Endothelial cell of umbilical vein (primary cell): ENCODE results near the gene PI3. TPM values are rescaled to one million over a fixed set of nuclear protein-coding genes. Genes with fewer than 3 reads are reported as not detected.

Source experiments
- BruUV-seq: library from RNA; stranded (reverse); fragments of 400-500 nt; replicated peaks from 2 replicates; lab custom pipeline; 2021; lab: Mats Ljungman, UMichigan
- CTCF ChIA-PET: fragments of 300-600, 350-600 bp; sonication (Branson Sonifier 250); formaldehyde crosslinking; loops from one replicate; lab custom pipeline; 2021; ENCODE audit warnings: antibody characterized with exemption, inconsistent platforms; lab: Charles Lee
- POLR2A ChIA-PET: fragments of 300-600, 350-600 bp; sonication (Branson Sonifier 250); formaldehyde crosslinking; loops from one replicate; lab custom pipeline; 2021; ENCODE audit warnings: antibody characterized with exemption, inconsistent platforms; lab: Charles Lee
- DNase-seq: peaks from one replicate; pipeline ENCODE4 v3.0.0-alpha.2; 2011; ENCODE audit warnings: low read depth, low spot score
- FAIRE-seq: peaks from 2 replicates; lab custom pipeline; 2011; peaks lifted over from hg19 to GRCh38; lab: Jason Lieb, UNC
- H2AFZ ChIP-seq: 2 replicates; pipeline ENCODE4 v1.6.0; 2012; ENCODE audit warnings: low read depth, low read length, control low read depth, inconsistent platforms
- H3K27ac ChIP-seq: 2 replicates; pipeline ENCODE4 v1.5.1; 2011; ENCODE audit warnings: low read depth, mild to moderate bottlenecking, control low read depth, low read length, moderate library complexity; ENCODE audit not compliant: insufficient read depth
- H3K27me3 ChIP-seq, 2 experiments: 2 replicates each; pipeline versions ENCODE4 v1.6.0 to v1.6.1; 2011; ENCODE audit warnings: low read length in 2 of 2, mixed read lengths in 1 of 2; ENCODE audit not compliant: control insufficient read depth in 2 of 2, insufficient read depth in 2 of 2
- H3K36me3 ChIP-seq, 2 experiments: 2 replicates in 1 of 2; 3 replicates in 1 of 2; pipeline ENCODE4 v1.5.1; 2011; ENCODE audit warnings: low read length in 2 of 2, mild to moderate bottlenecking in 1 of 2, moderate library complexity in 1 of 2; ENCODE audit not compliant: control insufficient read depth in 2 of 2, insufficient read depth in 2 of 2; ENCODE audit errors: extremely low read depth in 1 of 2
- H3K4me1 ChIP-seq: 3 replicates; pipeline ENCODE4 v1.5.1; 2011; ENCODE audit warnings: mild to moderate bottlenecking, low read length; ENCODE audit not compliant: control insufficient read depth, insufficient read depth; ENCODE audit errors: extremely low read depth
- H3K4me2 ChIP-seq: 2 replicates; pipeline ENCODE4 v1.6.1; 2011; ENCODE audit warnings: low read length, control low read depth, mixed read lengths; ENCODE audit not compliant: insufficient read depth
- H3K4me3 ChIP-seq, 3 experiments: fragments of 200-600 bp in 1 of 3; sonication (generic), shearing (Covaris generic) in 1 of 3; replicated peaks in 1 of 3; 2 replicates each; pipeline ENCODE4 v1.5.1; 2011 to 2016; ENCODE audit warnings: control low read depth in 3 of 3, low read length in 3 of 3, mild to moderate bottlenecking in 2 of 3, inconsistent platforms in 1 of 3, low read depth in 1 of 3, moderate library complexity in 1 of 3; ENCODE audit not compliant: insufficient read depth in 1 of 3
- H3K79me2 ChIP-seq: 2 replicates; pipeline ENCODE4 v1.6.0; 2012; ENCODE audit warnings: low read length, inconsistent platforms; ENCODE audit not compliant: control insufficient read depth, insufficient read depth
- H3K9ac ChIP-seq: replicated peaks from 2 replicates; pipeline ENCODE3; 2011; ENCODE audit warnings: low read length, control low read depth; ENCODE audit not compliant: insufficient read depth; ENCODE audit errors: extremely low read depth
- H3K9me1 ChIP-seq: replicated peaks from 3 replicates; pipeline ENCODE4 v1.6.0; 2011; ENCODE audit warnings: mild to moderate bottlenecking, low read length; ENCODE audit not compliant: control insufficient read depth, insufficient read depth; ENCODE audit errors: extremely low read depth
- H3K9me3 ChIP-seq: replicated peaks from 2 replicates; pipeline ENCODE4 v1.5.1; 2012; ENCODE audit warnings: low read length, inconsistent platforms; ENCODE audit not compliant: control insufficient read depth, insufficient read depth
- H4K20me1 ChIP-seq: replicated peaks from 2 replicates; pipeline ENCODE3; 2011; ENCODE audit warnings: mild to moderate bottlenecking, low read length; ENCODE audit not compliant: control insufficient read depth, insufficient read depth; ENCODE audit errors: extremely low read depth
- CTCF ChIP-seq, 2 donors: IDR thresholded peaks; 1 replicate in 1 of 2; 2 replicates in 1 of 2; pipeline ENCODE4 v1.5.1; 2011; ENCODE audit warnings: low read length in 2 of 2, mild to moderate bottlenecking in 2 of 2, moderate library complexity in 2 of 2, control low read depth in 1 of 2, inconsistent platforms in 1 of 2, low read depth in 1 of 2; ENCODE audit not compliant: insufficient read depth in 1 of 2; ENCODE audit errors: extremely low read depth in 1 of 2
- EZH2 ChIP-seq: IDR thresholded peaks from 2 replicates; pipeline ENCODE4 v1.6.1; 2012; ENCODE audit warnings: borderline replicate concordance, low read depth, mild to moderate bottlenecking, moderate library complexity, low read length, inconsistent platforms; ENCODE audit not compliant: severe bottlenecking
- FOS ChIP-seq: IDR thresholded peaks from 2 replicates; pipeline ENCODE4 v1.6.1; 2011; ENCODE audit warnings: mild to moderate bottlenecking, low read length, moderate library complexity, borderline replicate concordance; ENCODE audit not compliant: insufficient read depth
- GATA2 ChIP-seq: IDR thresholded peaks from 2 replicates; pipeline ENCODE4 v1.7.0; 2011; ENCODE audit warnings: low read depth, mild to moderate bottlenecking, moderate library complexity, mixed read lengths, low read length; ENCODE audit not compliant: insufficient read length, insufficient read depth
- JUN ChIP-seq: IDR thresholded peaks from 2 replicates; pipeline ENCODE4 v1.6.1; 2011; ENCODE audit warnings: borderline replicate concordance, low read depth; ENCODE audit not compliant: insufficient read length, insufficient read depth
- MAX ChIP-seq: IDR thresholded peaks from 2 replicates; pipeline ENCODE4 v1.6.1; 2011; ENCODE audit not compliant: insufficient read depth, insufficient read length
- MYC ChIP-seq: IDR thresholded peaks from one replicate; pipeline ENCODE4 v1.6.1; 2011; ENCODE audit warnings: mild to moderate bottlenecking, low read depth, low read length
- POLR2A ChIP-seq: IDR thresholded peaks from 2 replicates; pipeline ENCODE4 v1.6.1; 2012; ENCODE audit warnings: low read depth, mild to moderate bottlenecking, control low read depth, low read length
- POLR2AphosphoS5 ChIP-seq: IDR thresholded peaks from 2 replicates; pipeline ENCODE4 v1.6.1; 2012; ENCODE audit warnings: low read depth, mild to moderate bottlenecking, control low read depth, low read length, moderate library complexity; ENCODE audit not compliant: insufficient read depth
- dilution Hi-C: fragments of 300-500 bp; cut with MboI; formaldehyde crosslinking; loops from one replicate; pipeline ENCODE4 v1.15.0; 2019; ENCODE audit warnings: low sequenced_read_pairs; ENCODE audit not compliant: extremely low pct_ligation_motif_present
- intact Hi-C: fragments of 100-400 bp; cut with micrococcal nuclease; formaldehyde crosslinking; loops from one replicate; pipeline ENCODE4 v1.10.0; 2022
- polyA plus RNA-seq, 4 experiments: library from polyadenylated mRNA; depleted of rRNA in 3 of 4; stranded (reverse) in 3 of 4; unstranded in 1 of 4; fragments of >200 nt; gene quantifications; 2 replicates each; pipeline versions ENCODE4 v1.2.1 to v1.2.3, GENCODE V29; 2011 to 2012; ENCODE audit warnings: missing spikeins in 1 of 4
- total RNA-seq: library from RNA; stranded (reverse); gene quantifications from 2 replicates; pipeline ENCODE4 v1.2.3, GENCODE V29; 2021

The PI3 gene
- total and polyA plus RNA-seq, 2 donors (not counting 3 experiments of a cell fraction or from before 2014, with no cell fraction given) = not detected

- Histone ChIP-seq H3K27ac (no peak overlapping the region), H3K4me2 (no peak overlapping the region), H3K79me2 (no peaks in the 10 kb centered on the region), H3K36me3 (no peaks in the 10 kb centered on the region), H3K9ac (no peak overlapping the region), H3K4me3 (no peak overlapping the region), H3K27me3 (peaks cover 0 to 2% of the 10 kb centered on the region in 2 experiments), H3K9me3 (no peaks in the 10 kb centered on the region), H3K9me1 (no peaks in the 10 kb centered on the region), H4K20me1 (no peaks in the 10 kb centered on the region), H2AFZ (no peak overlapping the region), H3K4me1 (no peaks in the 10 kb centered on the region)
- dilution Hi-C loops (no loop called here), intact Hi-C loops (no loop called here)
- POLR2A ChIA-PET = no interaction called here
- CTCF ChIA-PET = interaction anchor here (2.3 kb wide), 1 partner anchor 17 kb away, joined by 10 read pairs; no protein-coding TSS in a partner anchor
- DNase-seq (no peak), FAIRE-seq (no peak)
- no peak for TF ChIP-seq MAX
- no peak for TF ChIP-seq FOS
- no peak for TF ChIP-seq CTCF (IDR thresholded peaks at IDR 0.05; ENCODE audit: extremely low read depth in 1 of 2, insufficient read depth in 1 of 2, low read depth in 1 of 2, low read length in 2 of 2)
- TF ChIP-seq EZH2 = no peak
- no peak for TF ChIP-seq POLR2A
- no peak for TF ChIP-seq POLR2AphosphoS5
- TF ChIP-seq GATA2 = no peak
- TF ChIP-seq JUN = no peak
- TF ChIP-seq MYC = no peak
- BruUV-seq = no TSS peak
Measured at GRCh38 chr20:45156713-45157112, 18.0 kb upstream of the PI3 start.
